Activated CD8-positive, alpha-beta T cell treated with anti-CD3 and anti-CD28 coated beads, Interleukin-2, amount 10 ng/mL, durations not matched to agents 7 days and 5 days (primary cell): ENCODE measurements around the gene NRG4. TPM values are rescaled to one million over a fixed set of nuclear protein-coding genes. Genes with fewer than 3 reads are reported as not detected.
A peak's percentile ranks its signal among the peaks of the same experiment; 100 is the strongest.

Experiments
- ATAC-seq: fragments of 150-1000 bp; cut with Tn5 transposase; one replicate; pipeline ENCODE4 v1.10.0; 2021; ENCODE audit warnings: moderate library complexity
- CTCF ChIA-PET: fragments of 350-600 bp; sonication (Branson Sonifier 250); formaldehyde crosslinking; loops from one replicate; lab custom pipeline; 2021; ENCODE audit warnings: antibody characterized with exemption; lab: Charles Lee
- POLR2A ChIA-PET: fragments of 350-600 bp; sonication (Branson Sonifier 250); formaldehyde crosslinking; loops from one replicate; lab custom pipeline; 2021; ENCODE audit warnings: antibody characterized with exemption; lab: Charles Lee
- DNase-seq: peaks from one replicate; pipeline ENCODE4 v3.0.0-alpha.2; 2020
- H3K27ac Mint-ChIP-seq: one replicate; pipeline ENCODE4 v1.8.0; 2021; ENCODE audit warnings: mild to moderate bottlenecking, mixed read lengths
- H3K27me3 Mint-ChIP-seq: one replicate; pipeline ENCODE4 v1.8.0; 2021; ENCODE audit warnings: low read depth, mixed read lengths
- H3K36me3 Mint-ChIP-seq: one replicate; pipeline ENCODE4 v1.8.0; 2021; ENCODE audit warnings: low read depth, mixed read lengths
- H3K4me1 Mint-ChIP-seq: one replicate; pipeline ENCODE4 v1.8.0; 2021; ENCODE audit warnings: low read depth, mixed read lengths
- H3K4me3 Mint-ChIP-seq: one replicate; pipeline ENCODE4 v1.8.0; 2021; ENCODE audit warnings: mild to moderate bottlenecking, mixed read lengths
- H3K9me3 Mint-ChIP-seq: one replicate; pipeline ENCODE4 v1.8.0; 2022; ENCODE audit warnings: mixed read lengths; ENCODE audit not compliant: insufficient read depth
- total RNA-seq, 2 experiments: library from RNA; stranded (reverse); gene quantifications; one replicate each; pipeline ENCODE4 v1.2.3, GENCODE V29; 2021

Gene NRG4
- total RNA-seq, 2 experiments from 2014 or later, result not detected

GRCh38 chr15:75945953-75946352 is 66.3 kb downstream of the NRG4 start:
- DNase-seq (no peak), ATAC-seq (no peak)
- no peaks in the 10 kb centered on the region for H3K9me3 Mint-ChIP-seq
- H3K4me1 Mint-ChIP-seq, result no peaks in the 10 kb centered on the region
- POLR2A ChIA-PET, result no interaction called here
- no peak overlapping the region for H3K27ac Mint-ChIP-seq
- peaks cover 24% of the 10 kb centered on the region for H3K27me3 Mint-ChIP-seq
- no peak overlapping the region for H3K4me3 Mint-ChIP-seq
- H3K36me3 Mint-ChIP-seq, result no peaks in the 10 kb centered on the region
- CTCF ChIA-PET, result no interaction called here

- no peak overlapping the region for H3K4me3 Mint-ChIP-seq
- ChIA-PET CTCF (no interaction called here), POLR2A (no interaction called here)
- H3K27ac Mint-ChIP-seq, result no peak overlapping the region
- no peak for DNase-seq
- no peaks in the 10 kb centered on the region for H3K9me3 Mint-ChIP-seq
- H3K36me3 Mint-ChIP-seq, result peaks cover 7% of the 10 kb centered on the region
- no peak for ATAC-seq
- peaks cover 12% of the 10 kb centered on the region for H3K27me3 Mint-ChIP-seq
- no peaks in the 10 kb centered on the region for H3K4me1 Mint-ChIP-seq
Observed at GRCh38 chr15:75943713-75944215, 68.5 kb downstream of the NRG4 start.

- ATAC-seq (no peak), DNase-seq (no peak)
- no peaks in the 10 kb centered on the region for H3K4me1 Mint-ChIP-seq
- H3K27me3 Mint-ChIP-seq, result peaks cover 12% of the 10 kb centered on the region
- ChIA-PET CTCF (no interaction called here), POLR2A (no interaction called here)
- no peaks in the 10 kb centered on the region for H3K9me3 Mint-ChIP-seq
- peaks cover 12% of the 10 kb centered on the region for H3K36me3 Mint-ChIP-seq
- H3K27ac Mint-ChIP-seq, result no peak overlapping the region
- no peak overlapping the region for H3K4me3 Mint-ChIP-seq
Observed at GRCh38 chr15:75943246-75943645, 69.0 kb downstream of the NRG4 start.

GRCh38 chr15:75942464-75942863 is 69.8 kb downstream of the NRG4 start:
- Mint-ChIP-seq H3K4me3 (no peak overlapping the region), H3K27ac (no peak overlapping the region), H3K4me1 (no peaks in the 10 kb centered on the region), H3K9me3 (peaks cover 5% of the 10 kb centered on the region), H3K27me3 (peaks cover 8% of the 10 kb centered on the region), H3K36me3 (peaks cover 20% of the 10 kb centered on the region)
- CTCF ChIA-PET, result no interaction called here
- no peak for ATAC-seq
- DNase-seq, result no peak
- POLR2A ChIA-PET, result no interaction called here

GRCh38 chr15:75930866-75931265 is 81.4 kb downstream of the NRG4 start:
- Mint-ChIP-seq H3K9me3 (no peaks in the 10 kb centered on the region), H3K4me3 (no peak overlapping the region), H3K27ac (no peak overlapping the region), H3K36me3 (peaks cover 47% of the 10 kb centered on the region), H3K27me3 (no peaks in the 10 kb centered on the region), H3K4me1 (peaks cover 40% of the 10 kb centered on the region)
- POLR2A ChIA-PET, result no interaction called here
- ATAC-seq (no peak), DNase-seq (no peak)
- CTCF ChIA-PET, result interaction anchor here (0.6 to 1.2 kb wide), 6 partner anchors 8 to 946 kb away, joined by 3 read pairs; no protein-coding TSS in a partner anchor

- DNase-seq (no peak), ATAC-seq (peak; percentile 71)
- Mint-ChIP-seq H3K36me3 (peaks cover 46% of the 10 kb centered on the region), H3K4me3 (no peak overlapping the region), H3K9me3 (no peaks in the 10 kb centered on the region), H3K4me1 (peaks cover 47% of the 10 kb centered on the region), H3K27me3 (no peaks in the 10 kb centered on the region), H3K27ac (peak overlapping the region; percentile 47)
- ChIA-PET POLR2A (no interaction called here), CTCF (interaction anchor here (0.9 to 1.9 kb wide), 4 partner anchors 10 to 210 kb away, joined by 3 to 7 read pairs (median 4); no protein-coding TSS in a partner anchor)
Observed at GRCh38 chr15:75929799-75930565, 82.2 kb downstream of the NRG4 start.

GRCh38 chr15:75928680-75929608 is 83.3 kb downstream of the NRG4 start:
- DNase-seq (no peak), ATAC-seq (no peak)
- ChIA-PET CTCF (interaction anchor here (1.5 to 1.9 kb wide), 3 partner anchors 9 to 210 kb away, joined by 4 to 7 read pairs (median 5); no protein-coding TSS in a partner anchor), POLR2A (no interaction called here)
- Mint-ChIP-seq H3K27me3 (no peaks in the 10 kb centered on the region), H3K4me1 (peaks cover 54% of the 10 kb centered on the region), H3K27ac (no peak overlapping the region), H3K36me3 (peaks cover 47% of the 10 kb centered on the region), H3K4me3 (no peak overlapping the region), H3K9me3 (no peaks in the 10 kb centered on the region)

- H3K9me3 Mint-ChIP-seq, result no peaks in the 10 kb centered on the region
- no peak overlapping the region for H3K4me3 Mint-ChIP-seq
- H3K36me3 Mint-ChIP-seq, result peaks cover 49% of the 10 kb centered on the region
- no peak overlapping the region for H3K27ac Mint-ChIP-seq
- ChIA-PET POLR2A (no interaction called here), CTCF (interaction anchor here (1.9 kb wide), 1 partner anchor 129 kb away, joined by 5 read pairs; no protein-coding TSS in a partner anchor)
- no peak for DNase-seq
- peaks cover 66% of the 10 kb centered on the region for H3K4me1 Mint-ChIP-seq
- no peak for ATAC-seq
- no peaks in the 10 kb centered on the region for H3K27me3 Mint-ChIP-seq
Observed at GRCh38 chr15:75927601-75928000, 84.6 kb downstream of the NRG4 start.

GRCh38 chr15:75926931-75927330 is 85.3 kb downstream of the NRG4 start:
- DNase-seq (no peak), ATAC-seq (no peak)
- no peaks in the 10 kb centered on the region for H3K9me3 Mint-ChIP-seq
- no peak overlapping the region for H3K4me3 Mint-ChIP-seq
- no peak overlapping the region for H3K27ac Mint-ChIP-seq
- ChIA-PET POLR2A (no interaction called here), CTCF (interaction anchor here (0.6 kb wide), 1 partner anchor 106 kb away, joined by 3 read pairs; no protein-coding TSS in a partner anchor)
- H3K36me3 Mint-ChIP-seq, result peaks cover 52% of the 10 kb centered on the region
- H3K27me3 Mint-ChIP-seq, result no peaks in the 10 kb centered on the region
- H3K4me1 Mint-ChIP-seq, result peaks cover 72% of the 10 kb centered on the region

- H3K4me1 Mint-ChIP-seq, result peaks cover 66% of the 10 kb centered on the region
- no peak overlapping the region for H3K27ac Mint-ChIP-seq
- DNase-seq, result no peak
- no peaks in the 10 kb centered on the region for H3K27me3 Mint-ChIP-seq
- ATAC-seq, result no peak
- CTCF ChIA-PET, result interaction anchor here (0.9 kb wide), 2 partner anchors 25 to 197 kb away, joined by 3 to 4 read pairs; no protein-coding TSS in a partner anchor
- POLR2A ChIA-PET, result no interaction called here
- H3K9me3 Mint-ChIP-seq, result no peaks in the 10 kb centered on the region
- peaks cover 46% of the 10 kb centered on the region for H3K36me3 Mint-ChIP-seq
- H3K4me3 Mint-ChIP-seq, result no peak overlapping the region
Observed at GRCh38 chr15:75925440-75925839, 86.8 kb downstream of the NRG4 start.

GRCh38 chr15:75924576-75924975 is 87.6 kb downstream of the NRG4 start:
- peaks cover 65% of the 10 kb centered on the region for H3K4me1 Mint-ChIP-seq
- H3K27ac Mint-ChIP-seq, result no peak overlapping the region
- H3K9me3 Mint-ChIP-seq, result no peaks in the 10 kb centered on the region
- no peak overlapping the region for H3K4me3 Mint-ChIP-seq
- no peaks in the 10 kb centered on the region for H3K27me3 Mint-ChIP-seq
- no peak for ATAC-seq
- H3K36me3 Mint-ChIP-seq, result peaks cover 48% of the 10 kb centered on the region
- no peak for DNase-seq
- CTCF ChIA-PET, result no interaction called here
- POLR2A ChIA-PET, result no interaction called here
